PFSK-1 (cell line): Measurements from ENCODE around the gene TUBA1B.

Experiments used
- POLR2AphosphoS5 ChIP-seq: IDR thresholded peaks from 2 replicates; pipeline ENCODE4 v1.6.1; 2012; ENCODE audit warnings: low read depth, mild to moderate bottlenecking, control low read depth, low read length, moderate library complexity
- REST ChIP-seq, 2 experiments: IDR thresholded peaks; 2 replicates each; pipeline versions ENCODE4 v1.6.1 to v1.8.0; 2011 to 2012; ENCODE audit warnings: low read depth in 2 of 2, low read length in 2 of 2, control low read depth in 1 of 2, inconsistent platforms in 1 of 2, mild to moderate bottlenecking in 1 of 2, moderate library complexity in 1 of 2; ENCODE audit not compliant: insufficient read depth in 1 of 2
- TAF1 ChIP-seq: IDR thresholded peaks from 2 replicates; pipeline ENCODE4 v1.6.1; 2012; ENCODE audit warnings: low read length, control low read depth, borderline replicate concordance; ENCODE audit not compliant: insufficient read depth

- TF ChIP-seq TAF1: no peak
- no peak for TF ChIP-seq REST (IDR thresholded peaks at IDR 0.05; ENCODE audit: insufficient read depth in 1 of 2, low read depth in 2 of 2, low read length in 2 of 2)
- TF ChIP-seq POLR2AphosphoS5: no peak
Measured at GRCh38 chr12:49131894-49132461, 783 bp upstream of the TUBA1B start.
